ENCODE measurements around the gene NSUN2. TPM values are rescaled to one million over a fixed set of nuclear protein-coding genes. Genes with fewer than 3 reads are reported as not detected.

The NSUN2 gene
- total and polyA plus RNA-seq, 2 donors (not counting 3 experiments of a cell fraction or from before 2014, with no cell fraction given) = 53.7 to 73.0 TPM

- Histone ChIP-seq H3K9ac (replicated peaks; ENCODE audit: extremely low read depth, insufficient read depth, low read length) (no peak overlapping the region), H3K36me3 (ENCODE audit: control insufficient read depth in 2 of 2, extremely low read depth in 1 of 2, insufficient read depth in 2 of 2, low read length in 2 of 2) (no peaks in the 10 kb centered on the region), H3K79me2 (ENCODE audit: control insufficient read depth, insufficient read depth, low read length) (peaks cover 18% of the 10 kb centered on the region), H3K27ac (ENCODE audit: insufficient read depth, low read depth, low read length) (no peak overlapping the region), H4K20me1 (replicated peaks; ENCODE audit: control insufficient read depth, extremely low read depth, insufficient read depth, low read length) (no peaks in the 10 kb centered on the region), H3K27me3 (ENCODE audit: control insufficient read depth in 2 of 2, insufficient read depth in 2 of 2, low read length in 2 of 2) (no peaks in the 10 kb centered on the region), H3K4me3 (replicated peaks in 1 of 3; ENCODE audit: insufficient read depth in 1 of 3, low read depth in 1 of 3, low read length in 3 of 3) (no peak overlapping the region), H2AFZ (ENCODE audit: low read depth, low read length) (no peak overlapping the region), H3K4me2 (ENCODE audit: insufficient read depth, low read length) (no peak overlapping the region), H3K9me3 (replicated peaks; ENCODE audit: control insufficient read depth, insufficient read depth, low read length) (no peaks in the 10 kb centered on the region), H3K4me1 (ENCODE audit: control insufficient read depth, extremely low read depth, insufficient read depth, low read length) (peaks cover 6% of the 10 kb centered on the region), H3K9me1 (replicated peaks; ENCODE audit: control insufficient read depth, extremely low read depth, insufficient read depth, low read length) (no peaks in the 10 kb centered on the region)
- dilution Hi-C loops (cut with MboI; ENCODE audit: extremely low pct_ligation_motif_present, low sequenced_read_pairs) (loop anchor here (25.0 kb wide), 1 partner anchor 99 kb away; no protein-coding TSS in a partner anchor), intact Hi-C loops (cut with micrococcal nuclease) (no loop called here)
- ChIA-PET CTCF (interaction anchor here (1.0 kb wide), 1 partner anchor 47 kb away, joined by 3 read pairs; no protein-coding TSS in a partner anchor), POLR2A (no interaction called here)
- BruUV-seq (replicated peaks) = no TSS peak
- TF ChIP-seq FOS (IDR thresholded peaks at IDR 0.05; ENCODE audit: borderline replicate concordance, insufficient read depth, low read length) (no peak), POLR2AphosphoS5 (IDR thresholded peaks at IDR 0.05; ENCODE audit: insufficient read depth, low read depth, low read length) (no peak), MYC (IDR thresholded peaks at IDR 0.05; ENCODE audit: low read depth, low read length) (no peak), POLR2A (IDR thresholded peaks at IDR 0.05; ENCODE audit: low read depth, low read length) (no peak), EZH2 (IDR thresholded peaks at IDR 0.05; ENCODE audit: borderline replicate concordance, low read depth, low read length, severe bottlenecking) (no peak), GATA2 (IDR thresholded peaks at IDR 0.05; ENCODE audit: insufficient read depth, insufficient read length, low read depth, low read length) (no peak), JUN (IDR thresholded peaks at IDR 0.05; ENCODE audit: borderline replicate concordance, insufficient read depth, insufficient read length, low read depth) (no peak)
- TF ChIP-seq, protein P1, sequence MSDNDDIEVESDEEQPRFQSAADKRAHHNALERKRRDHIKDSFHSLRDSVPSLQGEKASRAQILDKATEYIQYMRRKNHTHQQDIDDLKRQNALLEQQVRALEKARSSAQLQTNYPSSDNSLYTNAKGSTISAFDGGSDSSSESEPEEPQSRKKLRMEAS (IDR thresholded peaks at IDR 0.05; ENCODE audit: insufficient read depth, insufficient read length) = no peak
- TF ChIP-seq, protein P2, sequence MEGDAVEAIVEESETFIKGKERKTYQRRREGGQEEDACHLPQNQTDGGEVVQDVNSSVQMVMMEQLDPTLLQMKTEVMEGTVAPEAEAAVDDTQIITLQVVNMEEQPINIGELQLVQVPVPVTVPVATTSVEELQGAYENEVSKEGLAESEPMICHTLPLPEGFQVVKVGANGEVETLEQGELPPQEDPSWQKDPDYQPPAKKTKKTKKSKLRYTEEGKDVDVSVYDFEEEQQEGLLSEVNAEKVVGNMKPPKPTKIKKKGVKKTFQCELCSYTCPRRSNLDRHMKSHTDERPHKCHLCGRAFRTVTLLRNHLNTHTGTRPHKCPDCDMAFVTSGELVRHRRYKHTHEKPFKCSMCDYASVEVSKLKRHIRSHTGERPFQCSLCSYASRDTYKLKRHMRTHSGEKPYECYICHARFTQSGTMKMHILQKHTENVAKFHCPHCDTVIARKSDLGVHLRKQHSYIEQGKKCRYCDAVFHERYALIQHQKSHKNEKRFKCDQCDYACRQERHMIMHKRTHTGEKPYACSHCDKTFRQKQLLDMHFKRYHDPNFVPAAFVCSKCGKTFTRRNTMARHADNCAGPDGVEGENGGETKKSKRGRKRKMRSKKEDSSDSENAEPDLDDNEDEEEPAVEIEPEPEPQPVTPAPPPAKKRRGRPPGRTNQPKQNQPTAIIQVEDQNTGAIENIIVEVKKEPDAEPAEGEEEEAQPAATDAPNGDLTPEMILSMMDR (IDR thresholded peaks at IDR 0.05; ENCODE audit: extremely low read depth in 1 of 2, insufficient read depth in 1 of 2, low read depth in 1 of 2, low read length in 2 of 2) = no peak
- DNase-seq (ENCODE audit: low read depth, low spot score) (no peak), FAIRE-seq (no peak)
These were observed 5.4 kb upstream of the NSUN2 start for GRCh38 chr5:6638236-6638635.
